Effector memory CD4-positive, alpha-beta T cell (primary cell): Measurements from ENCODE around the gene KCTD18.

ENCODE experiments used
- DNase-seq, 3 donors: peaks; one replicate each; pipeline ENCODE4 v3.0.0-alpha.2; 2020
- H3K27ac ChIP-seq: 2 replicates; pipeline ENCODE4 v1.7.0; 2013; ENCODE audit warnings: mild to moderate bottlenecking, low read length, moderate library complexity; ENCODE audit not compliant: insufficient read depth, poor library complexity, severe bottlenecking
- H3K27me3 ChIP-seq: replicated peaks from 2 replicates; pipeline ENCODE4 v1.7.0; 2013; ENCODE audit warnings: mild to moderate bottlenecking, low read length; ENCODE audit not compliant: insufficient read depth, control insufficient read depth, poor library complexity, severe bottlenecking
- H3K36me3 ChIP-seq: 2 replicates; pipeline ENCODE4 v1.7.0; 2013; ENCODE audit warnings: mild to moderate bottlenecking, low read length, moderate library complexity; ENCODE audit not compliant: control insufficient read depth, insufficient read depth
- H3K4me1 ChIP-seq: 2 replicates; pipeline ENCODE4 v1.7.0; 2013; ENCODE audit warnings: low read length, mild to moderate bottlenecking; ENCODE audit not compliant: control insufficient read depth, insufficient read depth, poor library complexity, severe bottlenecking
- H3K4me3 ChIP-seq: 2 replicates; pipeline ENCODE4 v1.7.0; 2013; ENCODE audit warnings: low read length, low read depth, mild to moderate bottlenecking; ENCODE audit not compliant: insufficient read depth, poor library complexity, severe bottlenecking
- H3K9me3 ChIP-seq: 2 replicates; pipeline ENCODE4 v1.7.0; 2013; ENCODE audit warnings: mild to moderate bottlenecking, low read length, moderate library complexity; ENCODE audit not compliant: control insufficient read depth

The KCTD18 gene

DNA sequence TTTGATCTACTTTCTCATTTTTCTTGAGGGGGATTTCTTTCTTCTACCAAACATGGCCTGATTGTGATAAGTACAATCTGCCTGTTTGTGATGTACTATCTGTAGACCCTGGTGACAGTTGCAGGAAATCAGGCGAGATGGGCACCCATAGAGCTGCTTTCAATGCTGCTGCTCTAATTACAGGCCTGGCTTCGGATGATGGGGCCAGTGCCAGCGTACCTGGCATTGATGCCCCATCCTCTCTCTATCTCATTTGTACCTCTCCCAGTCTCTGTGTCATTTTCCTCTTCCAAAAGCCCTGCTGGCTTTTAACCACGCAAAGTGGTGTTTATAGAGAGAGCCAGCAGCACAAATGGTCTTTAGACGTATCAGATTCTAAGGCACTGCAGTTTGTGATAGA lies 69.9 kb downstream of the KCTD18 start:
- no peaks in the 10 kb centered on the region for H3K36me3 ChIP-seq

More for the DNA sequence above, 69.9 kb downstream of the KCTD18 start:
- H3K27ac ChIP-seq: no peak overlapping the region
- H3K27me3 ChIP-seq: no peaks in the 10 kb centered on the region
- H3K4me3 ChIP-seq: no peak overlapping the region
- DNase-seq: no peak
- H3K4me1 ChIP-seq: no peaks in the 10 kb centered on the region
- no peaks in the 10 kb centered on the region for H3K9me3 ChIP-seq
